Fibroblast of lung (primary cell): ENCODE measurements around the gene LMOD3. TPM values are rescaled to one million over a fixed set of nuclear protein-coding genes. Genes with fewer than 3 reads are reported as not detected.

Experiments used
- DNase-seq, 2 donors: peaks; one replicate each; pipeline versions ENCODE4 v3.0.0 to v3.0.0-alpha.2; 2010; ENCODE audit warnings: low read depth in 2 of 2
- H2AFZ ChIP-seq: 2 replicates; pipeline ENCODE4 v1.5.1; 2012; ENCODE audit warnings: low read length, control low read depth, inconsistent platforms
- H3K27ac ChIP-seq: 2 replicates; pipeline ENCODE4 v1.5.1; 2011; ENCODE audit warnings: low read length, control low read depth; ENCODE audit not compliant: insufficient read depth
- H3K27me3 ChIP-seq: 2 replicates; pipeline ENCODE4 v1.5.1; 2011; ENCODE audit warnings: mild to moderate bottlenecking, low read length; ENCODE audit not compliant: control insufficient read depth, insufficient read depth
- H3K36me3 ChIP-seq: 2 replicates; pipeline ENCODE4 v1.5.1; 2011; ENCODE audit warnings: low read length; ENCODE audit not compliant: control insufficient read depth, insufficient read depth
- H3K4me1 ChIP-seq: 2 replicates; pipeline ENCODE4 v1.5.1; 2011; ENCODE audit warnings: low read length; ENCODE audit not compliant: control insufficient read depth, insufficient read depth; ENCODE audit errors: extremely low read depth
- H3K4me2 ChIP-seq: 2 replicates; pipeline ENCODE4 v1.5.1; 2011; ENCODE audit warnings: low read length, control low read depth; ENCODE audit not compliant: insufficient read depth; ENCODE audit errors: extremely low read depth
- H3K4me3 ChIP-seq, 4 experiments: fragments of 200-600 bp in 1 of 4; sonication (generic) in 1 of 4; replicated peaks in 1 of 4; 2 replicates each; pipeline ENCODE4 v1.5.1; 2011 to 2016; ENCODE audit warnings: low read length in 4 of 4, low read depth in 3 of 4, mild to moderate bottlenecking in 3 of 4, control low read depth in 2 of 4, inconsistent platforms in 1 of 4, mixed read lengths in 1 of 4; ENCODE audit not compliant: insufficient read depth in 1 of 4; ENCODE audit errors: control extremely low read depth in 1 of 4
- H3K79me2 ChIP-seq: 2 replicates; pipeline ENCODE4 v1.5.1; 2012; ENCODE audit warnings: mild to moderate bottlenecking, low read length, inconsistent platforms; ENCODE audit not compliant: control insufficient read depth, insufficient read depth
- H3K9ac ChIP-seq: 2 replicates; pipeline ENCODE4 v1.5.1; 2011; ENCODE audit warnings: mild to moderate bottlenecking, low read length, control low read depth; ENCODE audit not compliant: insufficient read depth
- H3K9me3 ChIP-seq: 2 replicates; pipeline ENCODE4 v1.5.1; 2012; ENCODE audit warnings: low read depth, low read length; ENCODE audit not compliant: control insufficient read depth, insufficient read depth
- H4K20me1 ChIP-seq: 2 replicates; pipeline ENCODE4 v1.5.1; 2011; ENCODE audit warnings: low read length; ENCODE audit not compliant: control insufficient read depth, insufficient read depth; ENCODE audit errors: extremely low read depth
- CTCF ChIP-seq, 2 donors: IDR thresholded peaks in 1 of 2; conservative IDR thresholded peaks in 1 of 2; 1 replicate in 1 of 2; 2 replicates in 1 of 2; pipeline ENCODE4 v1.5.1; 2011 to 2012; ENCODE audit warnings: low read length in 2 of 2, control low read depth in 1 of 2, inconsistent platforms in 1 of 2, low read depth in 1 of 2, mild to moderate bottlenecking in 1 of 2
- EZH2 ChIP-seq: IDR thresholded peaks from 2 replicates; pipeline ENCODE4 v1.5.1; 2012; ENCODE audit warnings: low read length, control low read depth, mild to moderate bottlenecking; ENCODE audit errors: missing control alignments
- polyA plus RNA-seq, 2 donors: library from polyadenylated mRNA; depleted of rRNA in 1 of 2; stranded (reverse) in 1 of 2; unstranded in 1 of 2; fragments of >200 nt; gene quantifications; 2 replicates each; pipeline ENCODE4 v1.2.1, GENCODE V29; 2011 to 2012; ENCODE audit warnings: missing spikeins in 1 of 2
- total RNA-seq: library from RNA; depleted of rRNA; stranded (reverse); fragments of >200 nt; gene quantifications from 2 replicates; pipeline ENCODE4 v1.2.1, GENCODE V29; 2014

The LMOD3 gene
- total and polyA plus RNA-seq, 2 donors (not counting 1 experiment from before 2014, with no cell fraction given), result 0.20 to 4.0 TPM

DNA sequence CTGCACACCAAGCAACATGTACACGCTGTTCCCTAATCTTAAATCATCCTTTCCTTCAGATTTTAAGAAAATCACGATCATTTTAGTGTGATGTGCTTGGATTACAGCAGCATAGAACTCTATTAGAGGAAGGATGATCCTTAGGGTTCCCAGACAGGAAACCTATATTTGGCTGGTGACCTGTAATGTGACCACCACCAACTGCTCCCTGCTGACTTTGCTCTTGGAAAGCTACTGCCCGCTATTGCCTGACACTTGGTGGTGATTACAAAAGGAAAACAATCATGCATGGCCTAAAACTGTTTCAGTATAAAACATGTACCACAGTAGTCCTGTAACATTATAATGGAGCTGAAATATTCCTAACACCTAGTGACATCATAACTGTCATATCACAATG is 27.2 kb upstream of the LMOD3 start:
- Histone ChIP-seq H3K27ac (no peak overlapping the region), H3K79me2 (no peaks in the 10 kb centered on the region), H4K20me1 (no peaks in the 10 kb centered on the region), H3K36me3 (no peaks in the 10 kb centered on the region), H2AFZ (no peak overlapping the region), H3K27me3 (no peaks in the 10 kb centered on the region), H3K4me2 (no peak overlapping the region), H3K9me3 (no peaks in the 10 kb centered on the region), H3K4me1 (no peaks in the 10 kb centered on the region), H3K4me3 (no peak overlapping the region), H3K9ac (no peak overlapping the region)
- DNase-seq, result no peak
- TF ChIP-seq CTCF (conservative IDR thresholded peaks at IDR 0.05 in 1 of 2, IDR thresholded peaks at IDR 0.05 in 1 of 2; ENCODE audit: low read depth in 1 of 2, low read length in 2 of 2), result no peak
- TF ChIP-seq EZH2, result no peak

- H4K20me1 ChIP-seq, result no peaks in the 10 kb centered on the region
- H3K4me2 ChIP-seq, result no peak overlapping the region
- H3K36me3 ChIP-seq, result no peaks in the 10 kb centered on the region
- no peaks in the 10 kb centered on the region for H3K9me3 ChIP-seq
- H2AFZ ChIP-seq, result no peak overlapping the region
- TF ChIP-seq EZH2 (no peak), CTCF (conservative IDR thresholded peaks at IDR 0.05 in 1 of 2, IDR thresholded peaks at IDR 0.05 in 1 of 2; ENCODE audit: low read depth in 1 of 2, low read length in 2 of 2) (no peak)
- no peak overlapping the region for H3K4me3 ChIP-seq
- no peak overlapping the region for H3K9ac ChIP-seq
- no peak overlapping the region for H3K27ac ChIP-seq
- H3K79me2 ChIP-seq, result no peaks in the 10 kb centered on the region
- no peaks in the 10 kb centered on the region for H3K27me3 ChIP-seq
- no peaks in the 10 kb centered on the region for H3K4me1 ChIP-seq
- no peak for DNase-seq
Observed at GRCh38 chr3:69145688-69146087, 23.3 kb upstream of the LMOD3 start.

- DNase-seq, result no peak
- Histone ChIP-seq H3K79me2 (no peaks in the 10 kb centered on the region), H3K36me3 (no peaks in the 10 kb centered on the region), H3K9ac (no peak overlapping the region), H3K4me3 (no peak overlapping the region), H4K20me1 (no peaks in the 10 kb centered on the region), H3K4me2 (no peak overlapping the region), H3K27ac (no peak overlapping the region), H3K9me3 (no peaks in the 10 kb centered on the region), H3K27me3 (no peaks in the 10 kb centered on the region), H3K4me1 (no peaks in the 10 kb centered on the region), H2AFZ (no peak overlapping the region)
- TF ChIP-seq EZH2, result no peak
- TF ChIP-seq CTCF (conservative IDR thresholded peaks at IDR 0.05 in 1 of 2, IDR thresholded peaks at IDR 0.05 in 1 of 2; ENCODE audit: low read depth in 1 of 2, low read length in 2 of 2), result no peak
Observed at GRCh38 chr3:69144631-69145245, 22.3 kb upstream of the LMOD3 start.
